ENCODE data around the gene FDX2. TPM values are rescaled to one million over a fixed set of nuclear protein-coding genes. Genes with fewer than 3 reads are reported as not detected.

Gene FDX2
- total and polyA plus RNA-seq, 2 of the 8 experiments (the other 6 are each of a cell fraction or from before 2014, with no cell fraction given) = 27.0 to 64.4 TPM

- no peak for TF ChIP-seq JUN (IDR thresholded peaks at IDR 0.05; ENCODE audit: low read depth, low read length)
- no peak for TF ChIP-seq CHD2 (IDR thresholded peaks at IDR 0.05; ENCODE audit: low read length)
- TF ChIP-seq MAX (IDR thresholded peaks at IDR 0.05) = no peak
- no peak for TF ChIP-seq NANOG (IDR thresholded peaks at IDR 0.05; ENCODE audit: insufficient read depth, low read depth, low read length, poor library complexity, severe bottlenecking)
- no peak for TF ChIP-seq KDM1A (IDR thresholded peaks at IDR 0.05; ENCODE audit: borderline replicate concordance, low read length)
Observed at GRCh38 chr19:10363789-10364281, 48.0 kb upstream of the FDX2 start (continued).
